HS-5 (cell line): ENCODE data around the gene SNAP47.

Experiments
- DNase-seq: peaks from one replicate; pipeline ENCODE4 v3.0.0-alpha.2; 2012; ENCODE audit warnings: low read depth

Gene SNAP47

GRCh38 chr1:227785805-227786671, 50.8 kb downstream of the SNAP47 start:
- no peak for DNase-seq

GRCh38 chr1:227786673-227787512, 51.7 kb downstream of the SNAP47 start:
- DNase-seq: no peak

- DNase-seq: peak; percentile 60
These were observed 52.5 kb downstream of the SNAP47 start for GRCh38 chr1:227787513-227788270.

GRCh38 chr1:227788271-227789083, 53.2 kb downstream of the SNAP47 start:
- DNase-seq: no peak

GRCh38 chr1:227789084-227790033, 54.1 kb downstream of the SNAP47 start:
- DNase-seq: no peak

GRCh38 chr1:227790034-227790400, 54.8 kb downstream of the SNAP47 start:
- no peak for DNase-seq

GRCh38 chr1:227790868-227791267, 55.6 kb downstream of the SNAP47 start:
- no peak for DNase-seq

- DNase-seq: no peak
These were observed 56.3 kb downstream of the SNAP47 start for GRCh38 chr1:227791425-227792143.

GRCh38 chr1:227792216-227793078, 57.2 kb downstream of the SNAP47 start:
- no peak for DNase-seq

GRCh38 chr1:227793079-227793947, 58.1 kb downstream of the SNAP47 start:
- DNase-seq: no peak

- DNase-seq: peak; percentile 67
These were observed 58.9 kb downstream of the SNAP47 start for GRCh38 chr1:227793948-227794816.

GRCh38 chr1:227794817-227795192, 59.6 kb downstream of the SNAP47 start:
- DNase-seq: no peak

GRCh38 chr1:227795732-227796131, 60.5 kb downstream of the SNAP47 start:
- no peak for DNase-seq

- no peak for DNase-seq
These were observed 61.2 kb downstream of the SNAP47 start for GRCh38 chr1:227796359-227796915.

GRCh38 chr1:227797144-227797543, 61.9 kb downstream of the SNAP47 start:
- no peak for DNase-seq

- DNase-seq: no peak
These were observed 62.4 kb downstream of the SNAP47 start for GRCh38 chr1:227797625-227798024.
